BJ (cell line): ENCODE results near the gene CUX1. TPM values are rescaled to one million over a fixed set of nuclear protein-coding genes. Genes with fewer than 3 reads are reported as not detected.
"Not testable (repeated sequence)": the region's sequence is repeated elsewhere in the genome, so short reads cannot be mapped to it uniquely, and the experiment has no call there.

Experiments
- CTCF ChIA-PET: fragments of 350-600 bp; formaldehyde crosslinking; extraction: SDS; loops from one replicate; lab custom pipeline; 2021; ENCODE audit warnings: antibody characterized with exemption, inconsistent platforms; lab: Yijun Ruan, JAX
- POLR2A ChIA-PET: fragments of 300-600 bp; sonication (Branson Sonifier 250); formaldehyde crosslinking; extraction: SDS; loops from one replicate; lab custom pipeline; 2021; ENCODE audit warnings: antibody characterized with exemption; lab: Charles Lee
- DNase-seq: peaks from one replicate; pipeline ENCODE4 v3.0.0-alpha.2; 2011; ENCODE audit warnings: low read depth
- H3K27me3 ChIP-seq: 2 replicates; pipeline ENCODE4 v1.6.0; 2011; ENCODE audit warnings: low read length; ENCODE audit not compliant: control insufficient read depth, insufficient read depth
- H3K36me3 ChIP-seq: 2 replicates; pipeline ENCODE4 v1.5.1; 2011; ENCODE audit warnings: low read length; ENCODE audit not compliant: control insufficient read depth, insufficient read depth
- H3K4me3 ChIP-seq: 2 replicates; pipeline ENCODE4 v1.5.1; 2011; ENCODE audit warnings: low read depth, mild to moderate bottlenecking, control low read depth, low read length
- polyA plus RNA-seq: library from polyadenylated mRNA; depleted of rRNA; stranded (reverse); fragments of >200 nt; gene quantifications from 2 replicates; pipeline ENCODE4 v1.2.3, GENCODE V29; 2011; rRNA removed
- small RNA-seq: library from RNA; depleted of rRNA; stranded (forward); fragments of <200 nt; gene quantifications from one replicate; pipeline ENCODE3, GENCODE V24; 2012; ENCODE audit warnings: low replicate concordance, low read depth; ENCODE audit not compliant: insufficient read length

Gene CUX1
- polyA plus RNA-seq, 1 experiment, result 36.5 TPM

DNA sequence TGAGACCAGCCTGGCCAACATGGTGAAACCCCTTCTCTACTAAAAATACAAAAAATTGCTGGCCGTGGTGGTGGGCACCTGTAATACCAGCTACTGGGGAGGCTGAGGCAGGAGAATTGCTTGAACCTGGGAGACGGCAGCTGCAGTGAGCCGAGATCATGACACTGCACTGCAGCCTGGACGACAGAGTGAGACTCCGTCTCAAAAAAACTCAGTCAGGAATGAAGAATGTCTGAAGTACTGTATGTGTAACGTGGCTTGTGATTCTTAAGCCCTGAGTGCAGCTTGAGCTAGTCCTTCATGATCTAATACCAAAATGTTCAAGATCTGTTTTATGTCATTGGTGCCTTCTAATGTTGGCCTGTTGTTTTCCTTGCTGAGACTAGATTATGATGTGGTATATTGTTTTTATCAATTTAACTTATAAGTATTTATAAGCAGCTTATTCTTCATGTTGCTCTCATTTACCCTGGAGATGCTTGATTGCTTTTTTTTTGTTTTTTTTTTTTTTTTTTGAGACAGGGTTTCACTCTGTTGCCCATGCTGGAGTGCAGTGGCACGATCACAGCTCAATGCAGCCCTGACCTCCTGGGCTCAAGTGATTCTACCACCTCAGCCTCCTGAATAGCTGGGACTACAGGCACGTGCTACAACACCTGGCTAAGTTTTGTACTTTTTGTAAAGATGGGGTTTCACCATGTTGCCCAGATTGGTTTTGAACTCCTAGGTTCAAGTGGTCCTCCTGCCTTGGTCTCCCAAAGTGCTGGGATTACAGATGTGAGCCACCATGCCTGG is 513.4 kb downstream of the CUX1 start:
- H3K36me3 ChIP-seq, POLR2A ChIA-PET, CTCF ChIA-PET, H3K27me3 ChIP-seq, H3K4me3 ChIP-seq, DNase-seq: not testable (repeated sequence)

Small RNA genes within 50 kb of the gene (small RNA-seq; reads per million reads assigned to genes)
- not detected for gene AC005086.2
- not detected for gene AC005086.3
- not detected for gene AC005086.4
- not detected for gene AC005088.1
- gene MIR4285, result not detected
- gene RF00554, result not detected

Other genes starting within 250 kb of the CUX1 start
- 0.07 and 0.18 TPM in 2 replicates for gene MYL10, start 188.3 kb upstream of the CUX1 start, polyA plus RNA-seq